Measurements from ENCODE around the gene KCNJ6. TPM values are rescaled to one million over a fixed set of nuclear protein-coding genes. Genes with fewer than 3 reads are reported as not detected.

Gene KCNJ6
- total and polyA plus RNA-seq, 2 of the 8 experiments (the other 6 are each of a cell fraction or from before 2014, with no cell fraction given): 0.51 to 1.2 TPM

- peak overlapping the region; percentile 73 for H3K4ac ChIP-seq (replicated peaks; ENCODE audit: insufficient read length, low read depth, low read length)
- no peak overlapping the region for H2BK120ac ChIP-seq (replicated peaks; ENCODE audit: low read depth, low read length)
- 0 out of 2 replicates have a peak overlapping the region, but pooled peaks have one; percentile 13 for H3K27ac ChIP-seq (ENCODE audit: low read depth, low read length)
- peak in 1 of 2 experiments; percentile 56 for DNase-seq (ENCODE audit: low read depth in 1 of 2, low spot score in 2 of 2)
- H2AK5ac ChIP-seq (ENCODE audit: low read depth, low read length): no peak overlapping the region
- peaks cover 5% of the 10 kb centered on the region; the same call in 1 of the 2 replicates for H3K23me2 ChIP-seq (ENCODE audit: low read depth, low read length)
- ChIA-PET CTCF (ENCODE audit: partially characterized antibody) (interaction anchor here (1.7 to 2.4 kb wide), 4 partner anchors 19 to 109 kb away, joined by 4 to 10 read pairs (median 6); no protein-coding TSS in a partner anchor), POLR2A (ENCODE audit: partially characterized antibody) (interaction anchor here (0.7 to 3.3 kb wide), 4 partner anchors 11 to 35 kb away, joined by 3 to 26 read pairs (median 16); no protein-coding TSS in a partner anchor)
- no peak overlapping the region for H2AFZ ChIP-seq (ENCODE audit: low read length)
- H3K4me3 ChIP-seq (ENCODE audit: extremely low read depth in 1 of 4, insufficient read depth in 2 of 4, low read depth in 3 of 4, low read length in 4 of 4): peak overlapping the region in 1 of 4 experiments; percentile 47; a peak in 3 of 8 replicates
- 67% methylated on average over 11 of the region's 12 CpGs; no CpG with 5 or more reads in 1 of the 2 experiments for WGBS, 2 experiments (ENCODE audit: extremely low coverage in 1 of 2, insufficient coverage in 1 of 2, insufficient read length in 1 of 2, insufficient replicate concordance in 2 of 2, low coverage in 1 of 2, low lambda C conversion rate in 2 of 2, missing lambda C conversion rate in 1 of 2)
- no peaks in the 10 kb centered on the region for H4K20me1 ChIP-seq (replicated peaks in 1 of 2; ENCODE audit: control insufficient read depth in 1 of 2, insufficient read depth in 2 of 2, low read length in 2 of 2)
- H4K91ac ChIP-seq (replicated peaks; ENCODE audit: insufficient read length, low read length): peak overlapping the region; percentile 30
- peak overlapping the region; percentile 65 for H4K5ac ChIP-seq (ENCODE audit: insufficient read length, low read depth, low read length)
- H3K4me2 ChIP-seq (ENCODE audit: insufficient read depth in 1 of 2, low read depth in 2 of 2, low read length in 2 of 2): peak overlapping the region; percentile 55 to 74
- H2BK12ac ChIP-seq (ENCODE audit: low read depth, low read length): peak overlapping the region; percentile 51; the same call in 1 of the 2 replicates
- H3K18ac ChIP-seq (ENCODE audit: extremely low read depth, low read length): 0 out of 2 replicates have a peak overlapping the region, but pooled peaks have one; percentile 54
- H3K56ac ChIP-seq (replicated peaks; ENCODE audit: insufficient read length, low read depth, low read length): no peak overlapping the region
- H3K36me3 ChIP-seq (ENCODE audit: control insufficient read depth in 2 of 4, insufficient read depth in 4 of 4, low read length in 3 of 4): no peaks in the 10 kb centered on the region
- H3K4me1 ChIP-seq (replicated peaks in 1 of 4; ENCODE audit: control insufficient read depth in 3 of 4, insufficient read depth in 4 of 4, low read length in 3 of 4): peaks cover 4 to 16% (median 12%) of the 10 kb centered on the region in 4 experiments
- no peaks in the 10 kb centered on the region for H3K79me2 ChIP-seq (ENCODE audit: control insufficient read depth in 1 of 2, insufficient read depth in 2 of 2, low read length in 2 of 2)
- no peak overlapping the region; the same call in 1 of the 2 replicates for H4K8ac ChIP-seq (ENCODE audit: extremely low read depth, insufficient read depth, low read length)
- no peak overlapping the region for H2BK15ac ChIP-seq (ENCODE audit: low read length)
- H2BK20ac ChIP-seq (ENCODE audit: low read length): peak overlapping the region; percentile 4; the same call in 1 of the 2 replicates
- H2BK5ac ChIP-seq (ENCODE audit: low read depth, low read length): 0 out of 2 replicates have a peak overlapping the region, but pooled peaks have one; percentile 14
- no peak for FAIRE-seq
- H3K9me3 ChIP-seq (ENCODE audit: insufficient read depth in 2 of 2, low read depth in 1 of 2, low read length in 1 of 2): peaks cover 0 to 9% of the 10 kb centered on the region in 2 experiments; a peak in 1 of 4 replicates
- H3K9ac ChIP-seq (replicated peaks in 1 of 4; ENCODE audit: extremely low read depth in 1 of 4, low read depth in 3 of 4, low read length in 3 of 4): no peak overlapping the region
- peaks cover 0 to 7% (median 3%) of the 10 kb centered on the region in 4 experiments; a peak in 5 of 7 replicates for H3K27me3 ChIP-seq (replicated peaks in 1 of 4; ENCODE audit: control insufficient read depth in 3 of 4, extremely low read depth in 1 of 4, insufficient read depth in 3 of 4, low read length in 3 of 4)
- no peak overlapping the region for H3K14ac ChIP-seq (ENCODE audit: insufficient read length)
- H3K23ac ChIP-seq (ENCODE audit: insufficient read length): no peak overlapping the region
- no peaks in the 10 kb centered on the region for H3K79me1 ChIP-seq (ENCODE audit: low read depth, low read length)
- TF ChIP-seq SIN3A (conservative IDR thresholded peaks at IDR 0.05 in 1 of 2, IDR thresholded peaks at IDR 0.05 in 1 of 2; ENCODE audit: low read depth in 1 of 2, low read length in 2 of 2): no peak
- TF ChIP-seq CHD1 (IDR thresholded peaks at IDR 0.05; ENCODE audit: low read depth, low read length): no peak
- no peak for TF ChIP-seq GABPA (IDR thresholded peaks at IDR 0.05; ENCODE audit: borderline replicate concordance, insufficient read depth, low read length)
- peak; percentile 74 for TF ChIP-seq MAFK (IDR thresholded peaks at IDR 0.05; ENCODE audit: low read depth, low read length)
- TF ChIP-seq BACH1 (IDR thresholded peaks at IDR 0.05; ENCODE audit: low read length): peak; percentile 88
- 0 out of 2 replicates have a peak, but pooled peaks have one; percentile 30 for TF ChIP-seq SP1 (IDR thresholded peaks at IDR 0.05; ENCODE audit: low read depth, low read length)
- TF ChIP-seq POLR2A (IDR thresholded peaks at IDR 0.05; ENCODE audit: control extremely low read depth in 1 of 2, low read depth in 2 of 2, low read length in 2 of 2): peak in 1 of 2 experiments; percentile 4; a peak in 1 of 3 replicates
- no peak for TF ChIP-seq CBX8 (IDR thresholded peaks at IDR 0.05; ENCODE audit: borderline replicate concordance, low read depth, low read length)
- peak; percentile 84 for TF ChIP-seq E2F6 (IDR thresholded peaks at IDR 0.05)
- TF ChIP-seq MAX (IDR thresholded peaks at IDR 0.05): peak; percentile 49
- TF ChIP-seq RBBP5 (IDR thresholded peaks at IDR 0.05; ENCODE audit: borderline replicate concordance, low read depth, low read length): no peak
These were observed 351.2 kb downstream of the KCNJ6 start for GRCh38 chr21:37564924-37565529.
